Astrocyte of the cerebellum (primary cell): ENCODE data around the gene LTF.
"Not testable (repeated sequence)": the region's sequence is repeated elsewhere in the genome, so short reads cannot be mapped to it uniquely, and the experiment has no call there.

Experiments used
- DNase-seq: peaks from one replicate; pipeline ENCODE4 v3.0.0-alpha.2; 2011; ENCODE audit warnings: low read depth
- H3K4me3 ChIP-seq: 2 replicates; pipeline ENCODE4 v1.5.1; 2011; ENCODE audit warnings: mild to moderate bottlenecking, low read depth, low read length, moderate library complexity
- CTCF ChIP-seq: IDR thresholded peaks from 2 replicates; pipeline ENCODE4 v1.5.1; 2012; ENCODE audit warnings: low read length, low read depth, moderate library complexity, mild to moderate bottlenecking; ENCODE audit errors: missing control alignments
- in situ Hi-C: cut with HindIII; loops from 2 replicates; pipeline ENCODE4 v1.10.0; 2017; ENCODE audit warnings: low sequenced_read_pairs

The LTF gene

GRCh38 chr3:46433841-46434240 lies 30.9 kb downstream of the LTF start:
- in situ Hi-C loops = no loop called here
- no peak overlapping the region for H3K4me3 ChIP-seq
- DNase-seq = no peak
- TF ChIP-seq CTCF = no peak

- H3K4me3 ChIP-seq, in situ Hi-C loops, DNase-seq: not testable (repeated sequence)
Observed at GRCh38 chr3:46433118-46433517, 31.6 kb downstream of the LTF start.

GRCh38 chr3:46431905-46432304 lies 32.8 kb downstream of the LTF start:
- in situ Hi-C loops, DNase-seq, H3K4me3 ChIP-seq: not testable (repeated sequence)

GRCh38 chr3:46430879-46431278 lies 33.8 kb downstream of the LTF start:
- in situ Hi-C loops, H3K4me3 ChIP-seq, DNase-seq: not testable (repeated sequence)

- DNase-seq = no peak
- in situ Hi-C loops = no loop called here
- no peak overlapping the region for H3K4me3 ChIP-seq
- TF ChIP-seq CTCF = no peak
Observed at GRCh38 chr3:46429671-46430070, 35.0 kb downstream of the LTF start.

- no peak for TF ChIP-seq CTCF
- H3K4me3 ChIP-seq = no peak overlapping the region
- in situ Hi-C loops = no loop called here
- no peak for DNase-seq
Observed at GRCh38 chr3:46429250-46429649, 35.5 kb downstream of the LTF start.

- no peak for DNase-seq
- no peak overlapping the region for H3K4me3 ChIP-seq
- no peak for TF ChIP-seq CTCF
- in situ Hi-C loops = no loop called here
Observed at GRCh38 chr3:46427916-46428833, 36.5 kb downstream of the LTF start.

GRCh38 chr3:46427404-46427803 lies 37.3 kb downstream of the LTF start:
- H3K4me3 ChIP-seq, in situ Hi-C loops, DNase-seq: not testable (repeated sequence)

- DNase-seq, in situ Hi-C loops, H3K4me3 ChIP-seq: not testable (repeated sequence)
Observed at GRCh38 chr3:46426476-46426875, 38.2 kb downstream of the LTF start.
